ENCODE data around the gene FRAS1.
"Not testable (repeated sequence)": the region's sequence is repeated elsewhere in the genome, so short reads cannot be mapped to it uniquely, and the experiment has no call there.

The FRAS1 gene, protein sequence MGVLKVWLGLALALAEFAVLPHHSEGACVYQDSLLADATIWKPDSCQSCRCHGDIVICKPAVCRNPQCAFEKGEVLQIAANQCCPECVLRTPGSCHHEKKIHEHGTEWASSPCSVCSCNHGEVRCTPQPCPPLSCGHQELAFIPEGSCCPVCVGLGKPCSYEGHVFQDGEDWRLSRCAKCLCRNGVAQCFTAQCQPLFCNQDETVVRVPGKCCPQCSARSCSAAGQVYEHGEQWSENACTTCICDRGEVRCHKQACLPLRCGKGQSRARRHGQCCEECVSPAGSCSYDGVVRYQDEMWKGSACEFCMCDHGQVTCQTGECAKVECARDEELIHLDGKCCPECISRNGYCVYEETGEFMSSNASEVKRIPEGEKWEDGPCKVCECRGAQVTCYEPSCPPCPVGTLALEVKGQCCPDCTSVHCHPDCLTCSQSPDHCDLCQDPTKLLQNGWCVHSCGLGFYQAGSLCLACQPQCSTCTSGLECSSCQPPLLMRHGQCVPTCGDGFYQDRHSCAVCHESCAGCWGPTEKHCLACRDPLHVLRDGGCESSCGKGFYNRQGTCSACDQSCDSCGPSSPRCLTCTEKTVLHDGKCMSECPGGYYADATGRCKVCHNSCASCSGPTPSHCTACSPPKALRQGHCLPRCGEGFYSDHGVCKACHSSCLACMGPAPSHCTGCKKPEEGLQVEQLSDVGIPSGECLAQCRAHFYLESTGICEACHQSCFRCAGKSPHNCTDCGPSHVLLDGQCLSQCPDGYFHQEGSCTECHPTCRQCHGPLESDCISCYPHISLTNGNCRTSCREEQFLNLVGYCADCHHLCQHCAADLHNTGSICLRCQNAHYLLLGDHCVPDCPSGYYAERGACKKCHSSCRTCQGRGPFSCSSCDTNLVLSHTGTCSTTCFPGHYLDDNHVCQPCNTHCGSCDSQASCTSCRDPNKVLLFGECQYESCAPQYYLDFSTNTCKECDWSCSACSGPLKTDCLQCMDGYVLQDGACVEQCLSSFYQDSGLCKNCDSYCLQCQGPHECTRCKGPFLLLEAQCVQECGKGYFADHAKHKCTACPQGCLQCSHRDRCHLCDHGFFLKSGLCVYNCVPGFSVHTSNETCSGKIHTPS (N-terminal part only)

DNA sequence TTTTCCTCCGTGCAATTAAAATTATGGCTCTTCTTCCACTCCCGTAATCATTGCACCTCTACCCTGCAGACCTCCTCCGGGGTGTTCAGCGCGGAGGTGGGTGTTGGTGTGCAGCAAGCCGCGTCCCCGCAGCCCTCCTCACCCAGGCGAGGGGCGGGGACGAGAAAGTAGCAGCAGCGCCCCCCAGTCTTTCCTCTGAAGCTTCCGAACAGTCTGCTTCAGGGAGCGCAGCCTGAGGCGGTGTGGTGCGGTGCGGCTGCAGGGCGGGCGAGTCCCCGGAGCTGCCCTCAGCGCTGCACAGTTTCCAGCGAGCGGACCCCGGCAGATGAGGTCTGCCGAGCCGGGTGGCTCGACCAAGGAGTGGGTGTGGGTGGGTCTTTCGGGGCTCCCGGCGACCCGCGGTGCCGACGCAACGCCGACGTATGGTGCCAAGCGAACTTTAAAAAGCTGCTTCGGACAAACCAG, at the start of gene FRAS1:
FRAS1 (plus strand) TSS at position 189 of the 465 bp plus-strand sequence. CDS start 687 bp downstream, outside the sequence.
- peak; percentile 80 for DNase-seq

- not testable (repeated sequence) for DNase-seq
Observed at GRCh38 chr4:78011003-78011402, 46.1 kb upstream of the FRAS1 start.

GRCh38 chr4:78014889-78015886, 41.9 kb upstream of the FRAS1 start:
- no peak for DNase-seq

DNA sequence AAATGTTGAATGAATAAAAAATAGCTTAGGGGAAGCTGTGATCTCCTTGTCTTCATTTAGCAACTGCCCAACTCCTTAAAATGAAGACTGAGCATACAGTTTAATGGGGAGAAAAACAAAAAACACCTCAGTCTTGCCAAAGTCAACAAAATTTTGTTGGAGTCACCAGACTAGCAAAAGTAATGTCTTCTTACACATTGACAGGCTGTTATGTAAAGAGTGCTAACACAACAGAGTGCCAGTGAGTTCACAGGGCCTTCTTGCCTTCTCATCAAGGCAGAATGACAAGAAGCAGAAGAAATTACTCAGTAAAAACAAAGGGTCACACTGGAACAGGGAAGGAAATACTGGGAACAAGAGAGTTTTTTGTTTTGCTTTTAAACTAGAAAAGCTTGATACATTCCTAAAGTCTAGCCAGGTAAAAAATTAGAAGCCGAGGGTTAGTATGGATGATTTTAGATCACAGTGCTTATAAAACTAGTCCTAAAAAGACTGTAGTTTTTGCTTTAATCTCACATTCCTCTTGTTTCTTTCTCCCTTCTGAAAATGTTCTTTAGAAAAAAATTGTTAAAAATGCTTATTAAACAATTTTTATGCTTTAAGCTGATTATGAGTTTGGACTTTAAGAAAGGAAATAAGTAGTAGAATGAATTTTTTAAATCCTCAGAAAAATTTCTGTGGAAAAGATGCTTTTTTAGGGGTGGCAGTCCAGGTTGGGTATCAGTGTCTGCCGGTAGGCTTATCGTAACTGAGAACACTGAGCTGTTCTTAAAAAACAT, 38.7 kb upstream of the FRAS1 start:
- no peak for DNase-seq

GRCh38 chr4:78019414-78019813, 37.7 kb upstream of the FRAS1 start:
- no peak for DNase-seq

DNA sequence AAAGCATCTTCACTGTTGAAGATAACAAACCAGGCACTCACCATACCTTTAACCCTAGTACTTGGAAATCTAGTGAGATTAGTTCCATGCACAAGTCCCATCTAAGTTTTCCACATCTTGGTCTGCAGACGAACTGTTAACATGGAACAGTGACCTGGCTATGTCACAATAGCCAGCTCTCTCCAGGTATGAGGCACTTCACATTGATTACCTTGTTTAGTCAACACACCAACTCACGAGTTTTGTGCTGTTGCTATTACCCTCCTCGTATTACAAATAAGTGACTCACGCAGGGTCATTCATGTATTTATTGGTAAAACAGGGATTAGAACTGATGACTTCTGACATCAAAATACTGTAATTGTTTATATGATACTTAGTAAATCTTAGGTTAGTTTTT, 36.4 kb upstream of the FRAS1 start:
- no peak for DNase-seq

GRCh38 chr4:78022517-78022916, 34.6 kb upstream of the FRAS1 start:
- DNase-seq, result no peak

DNA sequence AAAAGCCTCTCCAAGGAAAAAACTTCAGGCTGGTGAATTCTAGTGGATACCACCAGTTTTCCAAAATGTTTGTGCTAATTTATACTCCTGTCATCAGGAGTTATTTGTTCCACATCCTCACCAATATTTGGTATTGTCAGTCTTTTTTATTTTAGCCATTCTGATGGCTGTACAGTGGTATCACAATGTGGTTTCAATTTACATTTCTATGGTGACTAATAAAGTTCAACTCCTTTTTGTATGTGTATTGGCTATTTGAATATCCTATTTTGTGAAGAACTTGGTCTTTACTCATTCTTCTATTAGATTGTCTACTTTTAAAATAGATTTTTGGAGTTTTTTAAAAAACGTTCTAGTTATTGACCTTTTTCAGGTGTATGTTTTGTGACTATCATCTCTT, 33.0 kb upstream of the FRAS1 start:
- no peak for DNase-seq

GRCh38 chr4:78024576-78025091, 32.5 kb upstream of the FRAS1 start:
- DNase-seq, result no peak

DNA sequence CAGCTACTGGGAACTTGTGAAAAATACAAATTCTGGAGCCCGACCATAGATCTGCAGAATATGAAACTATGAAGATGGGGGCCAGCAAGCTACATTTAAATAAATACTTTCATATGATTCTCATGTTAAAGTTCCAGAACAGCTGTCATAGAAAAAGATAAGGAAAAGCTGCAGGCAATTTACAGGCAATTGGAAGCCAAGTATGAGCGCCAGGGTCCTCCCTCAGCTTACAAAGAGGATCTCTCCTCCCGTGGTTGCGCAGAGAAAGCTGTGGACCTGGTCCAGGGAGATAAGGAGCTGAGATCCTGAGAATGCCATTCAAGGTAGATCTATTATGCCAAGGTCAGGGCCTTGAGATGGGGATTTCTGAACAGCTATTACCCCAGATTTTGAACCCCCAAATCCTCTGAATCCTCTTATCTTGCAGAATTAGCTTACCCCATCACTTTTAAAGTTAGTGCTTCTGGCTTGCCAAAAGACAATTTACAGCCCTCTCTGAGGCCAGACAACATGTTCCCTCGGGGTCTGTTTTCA, 25.6 kb upstream of the FRAS1 start:
- peak; percentile 66 for DNase-seq

DNA sequence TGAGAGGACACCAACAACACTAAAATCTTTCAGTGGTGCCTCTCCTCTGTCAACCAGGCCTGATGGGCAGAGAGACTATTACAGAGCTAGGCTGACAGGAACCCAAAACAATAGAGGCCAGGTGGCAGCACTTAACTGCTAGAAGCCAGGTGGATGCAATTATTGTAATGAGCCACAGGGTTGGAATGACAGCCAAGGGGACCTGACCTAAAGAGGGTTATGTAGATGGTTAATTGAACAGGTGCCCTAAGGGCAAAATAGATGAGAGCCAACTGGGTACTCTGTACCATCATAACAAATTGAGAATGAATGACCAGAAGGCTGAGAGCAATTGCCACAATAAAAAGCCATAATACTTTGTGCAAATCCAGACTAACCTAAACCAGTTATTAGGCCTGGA, 24.7 kb upstream of the FRAS1 start:
- DNase-seq, result peak; percentile 83

- DNase-seq, result no peak
Observed at GRCh38 chr4:78032929-78033328, 24.2 kb upstream of the FRAS1 start.

DNA sequence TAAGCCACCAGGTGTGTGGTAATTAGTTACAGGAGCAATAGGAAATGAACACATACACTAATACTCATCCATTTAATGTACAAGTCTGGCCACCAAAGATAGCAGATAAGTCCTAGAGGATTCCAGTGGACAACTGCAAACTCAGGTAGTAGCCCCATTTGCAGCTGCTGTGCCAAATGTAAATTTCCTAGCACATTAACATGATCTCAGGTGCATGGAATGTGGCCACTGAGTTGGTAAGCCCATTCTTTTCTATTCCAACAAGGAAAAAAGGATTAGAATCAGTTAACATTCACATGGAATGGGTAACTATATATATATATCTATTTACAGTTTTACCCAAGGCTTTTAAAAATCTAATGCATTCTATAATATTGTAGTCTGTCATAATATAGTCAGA, 23.3 kb upstream of the FRAS1 start:
- DNase-seq, result no peak

- peak; percentile 94 for DNase-seq
Observed at GRCh38 chr4:78038704-78039103, 18.4 kb upstream of the FRAS1 start.

DNA sequence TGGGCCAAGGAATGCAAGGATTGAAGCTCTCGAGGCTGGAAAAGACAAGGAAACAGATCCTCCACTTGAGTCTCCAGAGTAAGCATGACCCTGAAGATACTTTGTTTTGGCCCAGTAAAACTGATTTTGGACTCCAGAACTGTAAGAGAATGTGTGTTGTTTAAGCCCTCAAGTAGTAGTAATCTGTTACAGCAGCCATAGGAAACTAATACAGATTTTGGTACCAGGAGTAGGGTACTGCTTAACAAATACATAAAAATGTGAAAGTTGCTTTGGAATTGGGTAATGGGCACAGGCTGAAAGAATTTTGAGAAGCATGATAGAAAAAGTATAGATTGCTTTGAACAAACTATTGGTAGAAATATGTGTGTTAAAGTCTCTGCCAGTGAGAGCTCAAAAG, 17.4 kb upstream of the FRAS1 start:
- no peak for DNase-seq

DNA sequence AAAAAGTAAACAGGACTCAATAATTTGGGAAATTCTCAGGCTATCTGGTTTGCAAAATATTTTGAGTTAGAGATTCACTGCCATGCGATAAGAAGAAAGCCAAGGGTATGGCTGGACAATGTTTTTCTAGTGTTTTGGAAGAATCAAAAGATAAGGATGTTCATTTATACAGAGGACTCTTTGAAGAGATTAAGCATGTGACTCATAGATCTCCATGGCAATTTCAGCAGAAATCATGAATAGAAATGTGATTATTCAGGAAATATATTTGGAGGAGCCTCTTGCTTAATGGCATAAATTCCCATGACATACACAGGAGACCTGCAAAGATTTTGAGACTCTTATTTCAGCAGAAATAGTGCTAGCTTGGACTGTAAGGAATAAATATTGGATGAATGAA, 16.7 kb upstream of the FRAS1 start:
- no peak for DNase-seq

GRCh38 chr4:78047366-78047765, 9.8 kb upstream of the FRAS1 start:
- peak; percentile 6 for DNase-seq

DNA sequence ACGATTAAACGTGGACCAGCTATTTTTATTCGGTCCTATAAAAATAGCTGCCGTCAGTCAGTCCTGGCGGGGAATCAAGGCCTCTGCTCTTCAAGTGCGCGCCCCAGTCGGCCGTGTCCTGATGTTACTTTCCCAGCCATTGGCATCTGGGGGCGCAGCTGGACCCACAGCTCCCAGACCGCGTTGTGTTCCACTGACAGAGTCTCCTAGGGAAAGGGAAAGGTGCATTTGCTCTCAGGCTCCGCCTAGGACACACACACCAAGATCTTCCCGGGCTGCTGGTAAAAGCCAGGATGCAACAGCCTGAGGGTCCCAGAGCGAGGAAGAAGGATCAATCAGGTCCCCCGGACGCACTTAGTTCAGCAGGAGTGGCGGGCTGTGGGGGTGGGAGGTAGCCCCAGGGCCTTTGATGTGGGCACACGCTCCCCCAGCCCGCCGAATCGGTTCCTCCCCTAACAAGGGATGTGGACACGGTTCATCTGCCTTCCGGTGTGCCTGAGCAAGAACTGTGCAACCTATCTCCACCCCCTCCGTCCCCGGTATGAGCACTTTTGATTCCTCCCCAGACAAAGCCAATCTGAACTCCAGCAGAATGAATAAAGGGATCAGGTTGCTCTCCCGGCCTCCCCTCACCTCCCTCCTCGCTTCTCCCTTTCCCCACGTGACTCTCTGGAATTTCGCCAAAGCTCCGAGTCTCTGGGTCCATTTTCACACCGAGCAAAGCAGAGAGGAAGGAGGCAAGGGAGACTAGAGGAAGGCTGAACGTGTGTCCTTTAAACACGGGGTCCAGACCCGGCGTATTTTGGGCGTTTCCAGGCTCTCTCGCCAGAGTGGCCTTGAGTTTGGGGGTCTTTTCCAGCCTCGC, 626 bp upstream of the FRAS1 start:
- DNase-seq, result peak; percentile 94

Data from NCI-H82 (cell line).